HG02981 (cell line): ENCODE measurements around the gene CAMK2D.

Experiments used
- ATAC-seq: cut with Tn5 transposase; IDR thresholded peaks from one replicate; pipeline ENCODE4 v1.9.1; 2021; ENCODE audit warnings: mild to moderate bottlenecking, moderate library complexity; ENCODE audit not compliant: unreplicated experiment

Gene CAMK2D

DNA sequence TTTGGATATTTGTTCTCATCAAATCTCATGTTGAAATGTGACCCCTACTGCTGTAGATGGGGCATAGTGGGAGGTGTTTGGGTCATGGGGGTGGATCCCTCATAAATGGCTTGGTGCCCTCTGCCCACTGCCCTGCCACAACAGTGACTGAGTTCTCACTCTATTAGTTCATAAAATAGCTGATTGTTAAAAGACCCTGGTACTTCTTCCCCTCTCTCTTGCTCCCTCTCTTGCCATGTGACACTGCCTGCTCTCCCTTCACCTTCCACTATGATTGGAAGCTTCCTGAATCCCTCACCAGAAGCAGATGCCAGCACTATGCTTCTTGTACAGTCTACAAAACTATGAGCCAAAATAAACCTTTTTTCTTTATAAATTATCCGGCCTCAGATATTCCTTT, 182.2 kb downstream of the CAMK2D start:
- no peak for ATAC-seq

DNA sequence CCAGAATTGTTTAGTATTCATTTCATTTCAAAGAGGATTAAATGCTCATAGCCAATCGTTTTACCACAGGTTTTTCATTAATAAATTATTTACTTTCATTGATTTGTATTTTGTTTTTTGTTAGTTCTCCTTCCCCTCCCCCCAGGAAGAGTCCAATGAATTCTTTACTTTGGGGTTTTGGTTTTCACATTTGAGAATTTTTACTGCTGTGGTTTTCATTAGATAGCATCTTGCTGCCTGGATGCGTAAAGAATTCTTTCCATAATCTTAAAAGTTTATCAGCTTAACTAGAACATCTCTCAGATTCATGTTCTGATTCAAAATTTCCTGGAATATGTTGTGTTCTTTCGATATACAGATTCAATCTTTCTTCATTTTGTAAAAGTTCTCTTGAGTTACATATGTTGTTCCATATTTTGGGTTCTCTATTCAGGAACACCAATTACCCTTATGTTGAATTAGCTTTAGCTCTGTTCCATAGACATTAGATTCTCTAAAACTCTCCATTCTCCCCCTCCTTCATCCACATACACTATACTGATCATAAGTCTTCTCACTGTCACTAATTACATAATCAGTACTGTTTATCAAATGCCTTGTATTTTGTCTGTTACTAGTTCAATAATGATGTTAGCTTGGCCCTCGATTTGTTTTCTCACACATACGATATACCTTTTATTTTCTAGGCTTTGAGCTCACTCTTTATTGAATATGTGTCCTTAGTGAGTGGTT, 184.4 kb downstream of the CAMK2D start:
- ATAC-seq, result no peak

DNA sequence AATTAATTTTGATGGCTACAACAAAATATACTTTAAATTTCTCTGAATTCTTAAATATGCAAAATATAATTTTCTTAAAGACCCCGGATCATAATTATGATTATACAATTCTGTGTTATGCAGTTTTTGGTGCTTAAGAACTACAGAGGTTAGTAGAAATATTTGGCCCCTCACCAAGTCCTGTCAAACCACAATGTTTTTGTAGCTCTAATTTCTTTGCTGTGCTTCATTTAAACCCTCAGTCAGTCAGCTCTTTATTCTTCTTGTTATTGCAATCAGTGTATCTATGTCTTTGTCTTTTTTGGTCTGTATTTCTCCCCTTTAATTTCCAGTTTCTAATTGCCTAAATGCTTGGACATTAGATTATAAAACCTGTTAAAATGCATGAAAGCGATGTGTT, 186.1 kb downstream of the CAMK2D start:
- ATAC-seq, result no peak

DNA sequence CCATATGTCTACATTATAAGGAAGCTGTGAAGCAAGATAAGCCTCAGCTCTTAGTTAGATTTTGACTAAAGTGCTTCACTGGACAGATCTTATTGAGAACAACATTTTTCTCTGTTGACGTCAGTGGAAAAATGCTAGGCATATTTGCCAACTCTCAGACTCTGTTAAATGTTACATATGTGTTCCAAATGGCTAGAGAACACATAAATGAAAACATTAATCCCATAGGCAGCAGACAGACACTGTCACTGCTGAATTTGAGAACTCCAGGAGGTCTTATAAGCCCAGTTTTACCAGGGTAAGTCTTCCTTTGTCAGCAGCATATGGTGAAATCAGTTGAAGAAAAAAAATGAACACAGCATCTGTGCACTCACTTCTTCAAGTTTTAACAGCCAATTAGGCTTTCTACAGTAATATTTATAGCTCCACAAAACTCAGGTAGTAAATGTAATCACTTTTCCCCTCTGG, 186.9 kb downstream of the CAMK2D start:
- ATAC-seq, result no peak

DNA sequence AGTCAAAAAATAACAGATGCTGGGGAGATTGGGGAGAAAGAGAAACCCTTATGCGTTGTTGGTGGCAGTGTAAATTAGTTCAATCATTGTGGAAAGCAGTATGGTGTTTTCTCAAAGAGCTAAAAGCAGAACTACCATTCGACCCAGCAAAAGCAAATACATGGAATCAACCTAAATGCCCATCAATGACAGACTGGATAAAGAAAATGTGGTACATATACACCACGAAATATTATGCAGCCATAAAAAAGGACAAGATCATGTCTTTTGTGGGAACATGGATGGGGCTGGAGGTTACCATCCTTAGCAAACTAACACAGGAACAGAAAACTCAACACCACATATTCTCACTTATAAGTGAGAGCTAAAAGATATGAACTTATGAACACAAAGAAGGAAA, 188.9 kb downstream of the CAMK2D start:
- ATAC-seq, result no peak

DNA sequence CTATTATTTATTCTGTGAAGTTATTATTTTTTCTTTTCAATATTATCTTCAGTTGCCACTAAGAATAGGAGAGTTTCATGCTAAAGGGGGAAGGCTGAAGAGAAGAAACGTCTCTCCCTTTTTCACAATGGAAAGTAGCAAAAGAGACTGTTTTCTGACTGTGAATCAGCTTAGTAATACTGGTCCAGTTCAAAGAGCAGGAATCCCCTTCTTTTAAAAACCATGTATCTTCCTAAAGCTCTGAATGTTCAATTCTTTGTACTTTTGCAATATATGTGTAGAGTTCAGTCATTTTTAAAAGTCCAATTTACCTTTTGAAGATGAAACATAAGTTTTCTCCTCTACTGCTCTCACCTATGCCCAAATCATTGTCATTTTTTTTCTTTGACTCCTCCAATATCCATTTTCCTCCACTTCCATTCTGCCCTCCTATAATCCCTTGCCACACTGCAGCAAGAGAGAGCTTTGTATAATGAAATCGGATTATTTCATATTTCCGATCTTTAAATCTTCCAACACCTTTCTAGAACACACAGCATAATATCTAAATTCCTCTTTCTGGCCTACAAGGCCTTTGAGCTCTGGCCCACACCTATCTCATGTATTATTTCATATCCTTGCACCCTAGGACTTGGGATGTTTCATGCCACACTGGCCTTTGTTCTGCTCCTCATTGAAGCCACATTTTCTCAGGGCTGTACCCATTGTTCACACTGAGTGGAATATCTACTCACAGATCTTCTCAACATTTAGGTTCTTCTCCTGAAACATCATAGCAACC, 195.3 kb downstream of the CAMK2D start:
- no peak for ATAC-seq

DNA sequence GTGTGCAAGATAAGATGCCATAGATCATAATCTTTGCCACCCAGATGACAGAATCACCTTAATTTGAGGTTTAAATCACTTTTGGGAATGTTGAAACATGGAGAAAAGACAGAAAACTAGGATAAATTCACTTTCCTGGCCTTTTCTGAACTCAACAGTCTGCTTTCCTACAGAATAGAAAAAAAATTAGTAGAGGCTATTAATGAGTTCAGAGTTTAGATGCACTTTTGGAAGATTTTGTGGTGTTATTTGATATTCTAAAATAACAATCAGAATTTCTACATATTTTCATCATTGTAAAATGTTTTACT, 195.9 kb downstream of the CAMK2D start:
- no peak for ATAC-seq

DNA sequence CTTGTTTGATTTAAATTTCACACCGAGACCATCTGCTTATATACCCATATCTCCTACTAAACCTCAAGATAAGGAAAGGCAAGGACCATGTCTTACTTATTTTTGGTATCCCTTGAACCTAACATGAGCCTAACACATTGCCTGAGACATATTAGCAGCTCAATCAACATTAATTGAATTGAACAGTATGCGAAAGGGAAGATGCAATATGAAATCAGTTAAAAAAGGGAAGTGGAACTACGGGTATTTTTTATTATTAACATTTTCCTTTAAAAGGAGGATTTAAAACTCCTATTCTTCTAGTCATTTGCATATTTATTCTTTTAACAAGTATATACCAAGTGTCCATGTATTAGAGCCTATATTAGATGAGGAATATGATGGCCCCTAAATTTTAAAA, 197.0 kb downstream of the CAMK2D start:
- ATAC-seq, result peak; percentile 20

DNA sequence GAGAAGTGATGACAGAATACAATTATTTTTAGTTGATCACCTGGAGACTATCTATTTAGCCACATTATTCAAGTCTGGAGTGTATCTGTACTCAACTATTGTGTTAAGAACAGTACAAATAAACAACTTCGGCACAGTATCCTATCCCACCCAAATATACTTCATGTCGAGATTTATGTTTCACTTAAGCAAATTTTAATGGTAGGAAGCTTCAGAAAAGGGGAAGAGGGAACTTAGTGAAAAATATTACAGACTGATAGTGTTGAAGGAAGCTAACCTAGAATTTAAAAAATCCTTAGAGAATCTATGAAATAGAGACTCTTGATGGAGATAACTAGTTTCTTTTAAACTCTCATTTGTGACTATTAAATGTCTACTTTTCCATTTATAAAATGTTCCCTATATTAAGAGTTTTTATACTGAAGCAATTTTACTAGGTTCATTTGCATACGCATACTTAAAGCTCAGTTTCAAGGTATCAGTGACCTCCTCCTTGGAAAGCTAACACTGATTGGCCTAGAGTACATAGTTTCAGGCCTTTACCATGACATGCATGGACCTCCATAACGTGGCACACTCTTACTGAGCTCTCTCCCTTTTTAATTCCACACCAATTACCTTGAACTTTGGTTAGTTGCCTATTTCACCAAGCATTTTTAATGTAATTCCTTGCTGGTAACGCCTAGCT, 197.7 kb downstream of the CAMK2D start:
- peak; percentile 21 for ATAC-seq

DNA sequence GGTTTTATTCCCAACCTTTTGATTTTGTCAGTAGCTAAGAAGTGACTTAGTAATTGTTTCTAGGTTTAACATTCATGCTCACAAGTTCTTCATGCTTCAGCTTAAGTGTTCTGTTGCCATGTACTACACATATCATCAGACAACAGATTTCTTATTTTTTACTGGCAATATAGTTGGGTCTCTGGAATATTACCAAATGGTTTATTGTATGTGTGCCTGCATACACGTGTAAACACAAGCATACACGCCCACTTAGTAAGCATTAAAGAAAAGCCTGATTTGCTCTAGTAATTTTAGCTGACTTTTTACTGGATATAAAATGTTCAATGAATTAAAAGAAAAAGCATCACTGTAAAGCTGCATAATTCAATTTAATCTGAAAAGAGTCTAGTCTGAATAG, 199.8 kb downstream of the CAMK2D start:
- ATAC-seq, result no peak

DNA sequence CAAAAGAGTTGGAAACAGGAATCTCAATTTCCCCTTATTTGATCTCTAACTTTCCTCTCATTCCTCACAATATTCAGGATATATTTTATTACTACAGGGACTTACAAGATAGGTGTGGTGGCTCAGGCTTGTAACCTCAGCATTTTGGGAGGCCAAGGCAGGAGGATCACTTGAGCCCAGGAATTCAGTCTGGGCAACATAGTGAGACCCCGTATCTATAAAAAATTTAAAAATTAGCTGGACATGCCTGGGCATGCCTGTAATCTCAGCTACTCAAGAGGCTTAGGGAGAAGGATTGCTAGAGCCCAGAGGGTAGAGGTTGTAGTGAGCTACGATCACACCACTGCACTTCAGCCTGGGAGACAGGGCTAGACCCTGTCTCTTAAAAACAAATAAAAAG, 200.4 kb downstream of the CAMK2D start:
- ATAC-seq, result no peak

DNA sequence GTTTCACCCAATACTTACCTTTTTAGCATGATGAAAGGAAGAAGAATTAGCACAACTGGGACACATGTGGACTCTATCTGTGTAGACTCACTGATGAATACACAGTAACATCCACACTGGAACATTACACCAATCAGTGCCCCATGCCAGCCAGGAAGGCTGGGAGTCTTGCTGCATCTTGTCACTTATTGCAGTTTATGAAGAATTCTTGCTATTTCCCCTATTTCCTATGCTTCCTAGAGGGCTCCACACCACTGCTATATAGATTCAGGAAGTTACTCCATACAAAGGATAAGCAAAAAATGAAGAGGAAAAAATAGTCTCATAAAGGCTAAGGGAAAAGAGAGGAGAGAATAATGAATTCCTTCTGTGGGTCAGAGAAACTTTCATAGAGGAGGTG, 201.0 kb downstream of the CAMK2D start:
- no peak for ATAC-seq

DNA sequence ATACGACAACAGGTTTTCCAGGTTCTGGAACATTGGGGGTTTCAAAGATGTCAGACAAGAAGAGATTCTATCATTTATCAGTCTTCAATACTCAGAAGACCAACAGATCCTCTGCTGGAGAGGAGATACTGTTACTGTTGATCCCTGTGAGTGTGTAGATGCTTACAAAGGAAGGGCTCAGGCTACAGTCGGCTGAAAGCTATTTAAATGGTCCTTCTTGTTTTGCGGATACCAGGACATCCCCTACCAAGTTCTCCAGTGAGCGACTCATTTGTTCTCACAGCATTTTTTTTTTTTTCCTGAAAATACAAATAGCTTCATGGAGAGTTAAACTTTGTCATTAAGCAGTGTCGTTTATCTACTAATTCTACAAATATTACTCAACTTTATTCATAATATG, 201.6 kb downstream of the CAMK2D start:
- ATAC-seq, result no peak

DNA sequence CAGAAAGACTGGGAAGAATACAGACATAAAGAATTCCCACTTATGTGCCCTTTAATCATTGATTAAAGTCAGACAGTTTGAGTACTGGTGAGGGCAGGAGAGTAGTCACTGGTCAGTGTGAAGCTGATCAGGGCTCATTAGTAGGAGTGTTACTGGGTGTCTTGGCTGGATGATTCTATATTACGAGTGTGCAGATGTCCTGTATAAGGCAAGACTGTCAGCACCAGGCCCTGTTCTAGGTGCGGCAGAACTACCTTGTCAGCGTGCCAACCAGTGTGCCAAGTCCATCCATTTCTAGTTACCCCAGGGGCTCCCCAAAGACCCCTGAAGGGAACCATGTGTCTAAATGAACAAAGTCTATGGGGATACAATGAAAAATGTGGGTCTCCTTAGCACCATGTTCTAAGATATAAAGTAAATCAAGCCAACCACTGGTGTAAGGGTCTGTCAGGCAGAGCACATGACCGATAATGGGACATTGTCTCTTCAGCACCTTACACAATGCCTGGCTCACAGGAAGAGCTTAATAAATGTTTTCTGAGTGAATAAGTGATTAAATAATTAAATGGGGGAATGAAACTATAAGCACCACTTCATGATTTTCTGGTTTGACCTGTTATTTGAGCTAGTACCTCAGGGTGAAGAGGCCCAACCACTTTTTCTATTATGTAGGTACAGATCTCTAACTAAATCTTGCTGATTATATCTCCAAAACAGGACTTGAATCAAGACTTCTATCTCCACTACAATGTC, 205.0 kb downstream of the CAMK2D start:
- no peak for ATAC-seq

DNA sequence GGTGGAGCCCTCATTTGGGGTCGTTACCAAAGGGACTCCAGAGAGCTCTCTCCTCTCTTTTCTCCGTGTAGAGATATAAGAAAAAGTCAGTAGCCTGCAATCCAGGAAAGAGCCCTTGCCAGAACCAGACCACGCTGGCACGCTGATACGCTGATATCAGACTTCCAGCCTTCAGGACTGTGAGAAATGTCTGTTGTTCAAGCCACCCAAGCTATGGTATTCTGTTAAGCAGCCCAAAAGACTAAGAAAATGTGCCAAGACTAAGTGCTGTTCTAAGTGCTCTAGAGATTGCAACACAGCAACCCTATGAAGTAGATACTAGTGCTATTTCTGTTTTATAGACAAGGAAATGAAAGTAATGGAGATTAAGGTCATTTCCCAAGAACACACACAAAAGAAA, 205.7 kb downstream of the CAMK2D start:
- ATAC-seq, result no peak

DNA sequence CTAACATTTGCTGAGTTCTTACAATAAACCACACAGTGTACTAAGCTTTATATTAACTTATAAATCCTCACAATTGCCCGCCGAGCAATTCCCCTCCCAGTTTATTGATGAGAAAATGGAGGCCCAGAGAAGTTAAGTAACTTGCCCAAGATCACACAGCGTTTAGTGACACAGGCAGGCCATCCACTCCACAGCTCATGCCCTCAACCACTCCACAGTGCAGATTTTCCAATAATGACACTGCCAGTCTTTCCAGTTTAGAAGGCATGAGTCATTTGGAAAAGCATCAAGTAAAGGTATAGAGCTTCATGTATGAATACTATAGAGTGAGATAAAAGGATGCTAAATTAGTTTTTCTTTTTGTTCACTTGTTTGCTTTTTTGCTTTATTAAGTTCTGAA, 208.5 kb downstream of the CAMK2D start:
- ATAC-seq, result no peak

DNA sequence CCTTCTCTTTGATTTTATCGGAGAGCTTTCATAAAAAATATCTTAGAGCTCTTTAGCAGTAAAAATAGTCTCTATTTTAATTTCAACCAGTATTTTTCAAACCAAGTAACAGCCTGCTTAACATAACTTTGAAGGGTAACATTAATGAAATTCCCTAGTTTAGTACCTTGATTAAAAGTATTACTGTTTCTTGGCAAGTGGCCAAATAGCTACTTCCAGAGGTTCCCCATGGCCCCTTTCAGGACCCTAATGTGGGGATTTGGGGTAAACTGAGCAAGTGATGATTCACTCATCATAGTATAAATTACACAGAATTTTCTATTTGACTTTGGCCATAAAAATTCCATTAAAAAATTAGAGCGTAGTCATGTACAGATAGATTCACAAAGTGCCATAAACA, 211.0 kb downstream of the CAMK2D start:
- no peak for ATAC-seq

DNA sequence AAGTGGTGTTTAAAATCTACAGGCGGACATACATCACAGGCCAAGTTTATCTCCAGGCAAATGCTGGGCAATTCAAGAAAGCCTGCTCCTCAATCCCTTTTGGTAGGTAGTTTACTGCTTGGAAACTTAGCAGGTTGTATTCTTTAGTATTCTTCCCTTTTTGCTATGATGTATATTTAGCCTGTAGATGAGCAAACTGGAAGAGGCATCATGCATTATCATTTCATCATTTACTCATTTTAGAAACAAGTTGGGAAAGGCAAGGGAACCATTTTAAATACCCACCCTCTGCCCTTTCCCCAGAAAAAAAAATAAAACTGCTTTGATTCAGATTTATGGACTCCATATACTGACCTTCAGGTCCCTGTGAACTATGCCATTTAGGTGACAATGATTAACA, 213.2 kb downstream of the CAMK2D start:
- ATAC-seq, result no peak

DNA sequence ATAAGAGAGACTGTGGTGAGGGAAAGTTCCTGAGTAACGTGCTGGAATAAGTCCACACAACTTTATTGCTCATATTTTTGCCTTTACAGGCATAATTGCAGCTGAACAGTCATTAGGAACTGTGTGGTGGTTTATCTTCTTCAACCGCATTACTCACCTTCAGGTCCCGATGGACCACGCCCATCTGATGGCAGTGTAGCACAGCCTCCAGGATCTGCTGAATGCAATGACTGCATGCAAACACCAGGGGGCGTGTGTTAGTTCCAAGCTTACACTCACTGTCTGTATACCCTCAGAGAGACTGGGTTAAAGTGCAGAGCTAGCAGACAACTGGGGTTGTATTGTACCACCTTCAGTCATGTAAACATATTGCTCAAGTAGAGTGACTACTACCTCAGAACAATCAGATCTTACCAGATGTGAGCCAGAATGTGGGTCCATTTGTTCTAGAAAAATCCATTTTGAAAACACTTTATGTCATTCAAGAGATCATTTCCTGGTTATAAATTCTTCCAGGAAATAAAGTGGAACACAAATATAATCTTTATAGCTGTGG, 214.0 kb downstream of the CAMK2D start:
- peak; percentile 99 for ATAC-seq

DNA sequence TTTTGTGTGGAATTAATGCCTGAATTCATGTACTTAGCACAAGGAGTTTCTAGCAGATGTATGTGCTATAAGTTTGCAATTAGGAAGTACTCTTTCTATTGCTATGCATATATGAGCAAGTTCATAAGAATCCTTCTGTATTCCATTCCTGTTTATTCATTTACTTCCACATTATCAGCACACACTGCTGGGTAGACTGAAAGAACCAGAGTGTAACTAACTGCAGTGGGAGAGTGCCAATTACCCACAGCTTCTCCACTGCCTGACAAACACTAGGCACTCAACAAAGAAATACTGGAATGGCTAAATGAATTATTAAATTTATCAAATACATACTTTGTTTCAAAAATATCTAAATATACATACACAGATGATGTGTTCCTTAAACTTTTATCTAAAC, 219.6 kb downstream of the CAMK2D start:
- no peak for ATAC-seq

DNA sequence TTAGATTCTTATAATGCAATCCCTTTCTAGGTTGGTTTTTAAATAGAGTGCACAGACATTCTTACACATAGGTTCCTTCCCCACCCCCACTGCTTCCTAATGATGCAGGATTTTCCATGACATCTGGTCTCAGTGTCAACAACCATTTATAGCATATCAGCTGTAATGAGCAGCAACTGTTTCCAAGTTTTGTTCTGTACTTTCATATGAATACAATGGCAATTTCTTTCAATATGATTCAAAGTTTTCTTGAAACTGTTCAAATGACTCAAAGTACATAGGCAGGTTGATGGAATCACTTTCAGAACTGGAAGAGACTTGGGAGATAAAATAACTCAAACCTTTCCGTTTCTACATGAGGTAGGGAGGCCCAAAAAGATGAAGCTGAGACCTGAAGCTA, 220.7 kb downstream of the CAMK2D start:
- ATAC-seq, result no peak
